ENCODE measurements around the gene ZACN.

DNA sequence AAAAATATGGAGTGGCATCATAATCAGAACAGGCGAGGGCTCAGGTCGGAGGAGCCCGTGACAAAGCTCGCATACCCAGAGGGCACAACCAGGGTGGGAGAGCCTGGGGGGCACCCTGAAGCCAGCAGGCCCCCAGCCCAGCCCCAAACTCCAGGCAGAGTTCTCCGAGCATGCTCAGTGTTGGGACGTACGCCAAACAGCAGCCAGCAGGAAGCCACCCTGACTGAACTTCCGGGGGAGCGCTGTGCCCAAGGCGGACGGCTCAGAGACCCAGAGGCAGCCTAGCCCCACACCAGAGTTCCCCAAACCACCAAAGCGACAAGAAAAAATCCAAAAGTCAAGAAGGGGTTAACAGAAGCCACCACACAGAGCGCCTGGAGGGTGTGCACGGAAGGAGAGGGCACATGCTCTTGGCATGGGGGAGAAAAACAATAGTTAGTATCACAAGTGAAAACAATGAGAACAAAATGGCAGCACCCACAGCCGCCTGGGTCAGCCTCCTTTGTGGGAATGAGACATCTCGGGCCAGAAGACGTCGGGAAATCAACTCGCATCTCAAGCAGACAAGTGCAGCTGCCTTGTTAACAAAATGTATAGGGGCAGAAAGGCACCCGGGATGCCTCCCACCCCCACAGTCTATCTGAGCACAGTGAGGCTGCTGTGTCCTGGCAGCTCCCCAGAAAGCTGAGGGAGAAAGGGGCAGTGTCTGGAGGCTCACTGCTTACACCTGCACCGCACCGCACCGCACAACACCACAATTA lies 12.7 kb downstream of the ZACN start:
- TF ChIP-seq POLR2A (IDR thresholded peaks at IDR 0.05), result no peak
- TF ChIP-seq, protein P1, sequence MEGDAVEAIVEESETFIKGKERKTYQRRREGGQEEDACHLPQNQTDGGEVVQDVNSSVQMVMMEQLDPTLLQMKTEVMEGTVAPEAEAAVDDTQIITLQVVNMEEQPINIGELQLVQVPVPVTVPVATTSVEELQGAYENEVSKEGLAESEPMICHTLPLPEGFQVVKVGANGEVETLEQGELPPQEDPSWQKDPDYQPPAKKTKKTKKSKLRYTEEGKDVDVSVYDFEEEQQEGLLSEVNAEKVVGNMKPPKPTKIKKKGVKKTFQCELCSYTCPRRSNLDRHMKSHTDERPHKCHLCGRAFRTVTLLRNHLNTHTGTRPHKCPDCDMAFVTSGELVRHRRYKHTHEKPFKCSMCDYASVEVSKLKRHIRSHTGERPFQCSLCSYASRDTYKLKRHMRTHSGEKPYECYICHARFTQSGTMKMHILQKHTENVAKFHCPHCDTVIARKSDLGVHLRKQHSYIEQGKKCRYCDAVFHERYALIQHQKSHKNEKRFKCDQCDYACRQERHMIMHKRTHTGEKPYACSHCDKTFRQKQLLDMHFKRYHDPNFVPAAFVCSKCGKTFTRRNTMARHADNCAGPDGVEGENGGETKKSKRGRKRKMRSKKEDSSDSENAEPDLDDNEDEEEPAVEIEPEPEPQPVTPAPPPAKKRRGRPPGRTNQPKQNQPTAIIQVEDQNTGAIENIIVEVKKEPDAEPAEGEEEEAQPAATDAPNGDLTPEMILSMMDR (IDR thresholded peaks at IDR 0.05), result no peak

Data from uterus (tissue), 2 donors.